Measurements from ENCODE around the gene PDE4B. TPM values are rescaled to one million over a fixed set of nuclear protein-coding genes. Genes with fewer than 3 reads are reported as not detected.
A peak's percentile ranks its signal among the peaks of the same experiment; 100 is the strongest.

PDE4B gene
- total RNA-seq, 4 donors from 2014 or later = 0.08 to 6.7 (median 3.4) TPM

DNA sequence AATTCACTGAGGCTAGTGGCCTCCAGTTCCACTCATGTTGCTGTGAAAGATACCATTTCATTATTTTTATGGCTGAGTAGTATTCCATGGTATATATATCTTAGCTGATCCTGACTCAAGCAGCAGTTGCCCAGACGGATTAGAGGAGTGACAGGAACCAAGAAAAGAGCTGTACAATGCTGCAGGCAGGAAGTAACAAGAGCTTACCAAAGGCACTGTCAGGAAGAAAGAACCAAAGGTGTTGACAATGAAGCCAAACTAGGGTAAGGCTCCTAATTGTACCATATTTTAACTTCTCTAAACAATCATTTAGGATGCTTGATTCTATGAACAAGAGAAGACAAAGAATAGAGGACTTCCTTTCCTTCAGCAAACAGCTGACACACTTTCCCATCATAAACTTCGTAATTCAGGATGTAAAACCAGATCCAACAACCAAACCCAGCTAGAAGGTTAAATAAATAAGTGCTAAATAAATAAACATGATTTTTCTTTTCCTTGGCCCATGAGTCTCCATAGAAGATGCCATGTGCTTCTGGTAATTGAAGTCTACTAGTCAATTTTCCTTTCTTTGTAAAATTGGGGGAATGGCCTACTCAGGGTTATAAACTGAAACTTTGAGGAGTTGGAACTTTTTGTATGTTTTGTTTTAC, 493.0 kb downstream of the PDE4B start:
- Histone ChIP-seq H3K9me3 (no peaks in the 10 kb centered on the region), H3K4me3 (no peak overlapping the region), H3K27me3 (no peaks in the 10 kb centered on the region), H3K4me1 (peaks cover 0 to 32% (median 17%) of the 10 kb centered on the region in 3 donors), H3K27ac (no peak overlapping the region), H3K36me3 (no peaks in the 10 kb centered on the region)
- 19 to 30% methylated on average over 2 of the region's 2 CpGs for WGBS, 2 donors
- DNase-seq = no peak
- intact Hi-C loops (cut with DNase I) = no loop called here
- TF ChIP-seq, protein P1, sequence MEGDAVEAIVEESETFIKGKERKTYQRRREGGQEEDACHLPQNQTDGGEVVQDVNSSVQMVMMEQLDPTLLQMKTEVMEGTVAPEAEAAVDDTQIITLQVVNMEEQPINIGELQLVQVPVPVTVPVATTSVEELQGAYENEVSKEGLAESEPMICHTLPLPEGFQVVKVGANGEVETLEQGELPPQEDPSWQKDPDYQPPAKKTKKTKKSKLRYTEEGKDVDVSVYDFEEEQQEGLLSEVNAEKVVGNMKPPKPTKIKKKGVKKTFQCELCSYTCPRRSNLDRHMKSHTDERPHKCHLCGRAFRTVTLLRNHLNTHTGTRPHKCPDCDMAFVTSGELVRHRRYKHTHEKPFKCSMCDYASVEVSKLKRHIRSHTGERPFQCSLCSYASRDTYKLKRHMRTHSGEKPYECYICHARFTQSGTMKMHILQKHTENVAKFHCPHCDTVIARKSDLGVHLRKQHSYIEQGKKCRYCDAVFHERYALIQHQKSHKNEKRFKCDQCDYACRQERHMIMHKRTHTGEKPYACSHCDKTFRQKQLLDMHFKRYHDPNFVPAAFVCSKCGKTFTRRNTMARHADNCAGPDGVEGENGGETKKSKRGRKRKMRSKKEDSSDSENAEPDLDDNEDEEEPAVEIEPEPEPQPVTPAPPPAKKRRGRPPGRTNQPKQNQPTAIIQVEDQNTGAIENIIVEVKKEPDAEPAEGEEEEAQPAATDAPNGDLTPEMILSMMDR (IDR thresholded peaks at IDR 0.05) = no peak
- no peak for TF ChIP-seq POLR2A (IDR thresholded peaks at IDR 0.05)

DNA sequence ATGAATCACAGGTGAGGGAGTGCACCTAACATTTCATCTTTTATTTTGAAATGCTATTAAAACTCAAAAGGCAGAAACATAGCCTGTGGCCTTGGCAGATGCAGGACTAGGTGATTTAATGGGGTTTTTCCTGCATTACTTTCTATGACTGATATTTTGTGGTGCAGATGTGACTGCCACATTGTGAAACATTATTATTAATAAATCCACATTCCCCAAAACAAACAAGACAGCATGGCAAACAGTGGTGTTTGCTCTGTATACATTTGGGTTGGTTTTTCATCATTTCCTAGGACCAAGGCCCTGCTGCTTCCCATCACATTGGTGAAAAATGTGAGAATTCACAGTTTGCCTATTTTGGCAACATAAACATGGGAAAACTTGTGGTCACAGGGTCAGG, 493.6 kb downstream of the PDE4B start:
- H3K4me1 ChIP-seq = peaks cover 0 to 32% (median 17%) of the 10 kb centered on the region in 3 donors
- intact Hi-C loops (cut with DNase I) = no loop called here
- H3K36me3 ChIP-seq = no peaks in the 10 kb centered on the region
- H3K27ac ChIP-seq = peak overlapping the region in 1 of 4 donors; percentile 9
- no peak overlapping the region for H3K4me3 ChIP-seq
- no peak for DNase-seq
- H3K27me3 ChIP-seq = no peaks in the 10 kb centered on the region
- no peak for TF ChIP-seq POLR2A (IDR thresholded peaks at IDR 0.05)
- TF ChIP-seq, protein P1 (IDR thresholded peaks at IDR 0.05) = no peak
- no peaks in the 10 kb centered on the region for H3K9me3 ChIP-seq

DNA sequence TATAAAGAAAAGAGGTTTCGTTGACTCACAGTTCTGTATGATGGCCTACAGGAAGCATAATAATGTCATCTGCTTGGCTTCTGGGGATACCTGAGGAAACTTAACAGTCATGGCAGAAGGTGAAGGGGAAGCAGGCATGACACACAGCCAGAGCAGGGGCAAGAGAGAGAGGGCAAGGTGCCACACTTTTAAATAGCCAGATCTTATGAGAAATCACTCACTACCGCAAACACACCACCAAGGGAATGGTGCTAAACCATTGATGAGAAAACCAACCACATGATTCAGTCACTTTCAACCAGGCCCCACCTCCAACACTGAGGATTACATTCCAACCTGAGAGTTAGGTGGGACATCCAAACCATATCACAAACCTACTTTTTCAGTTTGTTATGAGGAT, 495.4 kb downstream of the PDE4B start:
- intact Hi-C loops (cut with DNase I) = no loop called here

DNA sequence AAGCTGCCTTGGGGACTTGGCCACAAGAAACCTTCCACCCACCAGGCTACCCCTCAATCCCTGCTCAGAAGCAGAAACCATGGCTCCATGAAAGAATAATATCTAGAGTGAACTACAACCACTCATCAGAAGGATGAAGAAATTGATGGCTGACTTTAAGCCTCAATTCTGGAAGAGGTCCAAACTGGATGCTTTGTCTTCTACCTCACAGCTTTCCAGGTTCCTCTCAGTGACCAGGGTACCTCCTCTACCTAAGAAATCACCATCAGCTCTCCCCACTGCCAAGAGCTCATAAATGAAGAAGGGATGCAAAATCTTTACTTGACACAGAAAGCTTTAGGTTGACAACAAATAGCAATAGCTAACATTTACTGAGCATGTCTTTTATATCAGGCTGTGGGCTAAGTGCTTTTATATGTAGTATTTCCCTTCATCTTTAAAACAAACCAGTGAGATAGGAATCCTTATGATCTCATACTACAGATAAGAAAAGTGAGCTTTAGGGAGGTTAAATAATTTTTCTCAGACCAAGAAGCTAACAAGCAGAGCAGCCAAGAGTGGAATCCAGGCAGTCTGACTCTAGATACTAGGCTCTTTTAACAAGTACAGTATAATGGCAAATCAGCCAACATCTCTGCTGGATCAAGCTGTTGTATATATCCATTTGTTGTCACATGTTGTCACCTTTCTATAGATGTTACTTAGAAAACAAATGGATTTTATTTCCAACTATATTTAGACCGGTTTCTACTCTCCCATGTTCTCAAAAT, 498.3 kb downstream of the PDE4B start:
- H3K4me3 ChIP-seq = no peak overlapping the region
- peaks cover 0 to 19% (median 15%) of the 10 kb centered on the region in 3 donors for H3K4me1 ChIP-seq
- WGBS, 2 donors = 53 to 68% methylated on average over 1 of the region's 1 CpG
- intact Hi-C loops (cut with DNase I) = no loop called here
- H3K9me3 ChIP-seq = no peaks in the 10 kb centered on the region
- H3K27ac ChIP-seq = no peak overlapping the region
- no peaks in the 10 kb centered on the region for H3K27me3 ChIP-seq
- TF ChIP-seq, protein P1 (IDR thresholded peaks at IDR 0.05) = no peak
- no peak for TF ChIP-seq POLR2A (IDR thresholded peaks at IDR 0.05)
- no peaks in the 10 kb centered on the region for H3K36me3 ChIP-seq
- no peak for DNase-seq

More for the DNA sequence above, 495.4 kb downstream of the PDE4B start:
- Histone ChIP-seq H3K4me3 (no peak overlapping the region), H3K9me3 (no peaks in the 10 kb centered on the region), H3K27me3 (no peaks in the 10 kb centered on the region), H3K4me1 (peaks cover 0 to 19% (median 8%) of the 10 kb centered on the region in 3 donors), H3K36me3 (no peaks in the 10 kb centered on the region), H3K27ac (no peak overlapping the region)
- no peak for DNase-seq
- 63 to 90% methylated on average over 2 of the region's 2 CpGs for WGBS, 2 donors
- TF ChIP-seq, protein P1 (IDR thresholded peaks at IDR 0.05) = no peak
- TF ChIP-seq POLR2A (IDR thresholded peaks at IDR 0.05) = no peak

DNA sequence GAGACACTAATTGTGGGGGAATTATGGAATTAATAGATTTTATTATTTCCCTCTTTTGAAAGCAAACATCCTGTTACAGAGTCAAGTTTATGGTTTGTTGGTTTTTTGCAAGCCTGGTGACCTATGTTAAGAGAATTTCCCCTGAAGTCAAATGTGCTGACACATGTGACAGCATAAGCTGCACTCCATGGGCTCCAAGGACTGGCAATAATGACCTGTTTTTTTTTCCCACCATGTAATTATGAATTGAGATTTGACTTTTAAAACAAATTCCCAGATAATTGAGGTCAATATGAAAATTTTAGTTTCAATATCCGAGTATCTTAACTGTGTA, 498.8 kb downstream of the PDE4B start:
- TF ChIP-seq POLR2A (IDR thresholded peaks at IDR 0.05) = no peak
- TF ChIP-seq, protein P1 (IDR thresholded peaks at IDR 0.05) = no peak
- no peaks in the 10 kb centered on the region for H3K9me3 ChIP-seq
- no peaks in the 10 kb centered on the region for H3K27me3 ChIP-seq
- intact Hi-C loops (cut with DNase I) = no loop called here
- H3K4me3 ChIP-seq = no peak overlapping the region
- H3K4me1 ChIP-seq = peaks cover 0 to 14% (median 14%) of the 10 kb centered on the region in 3 donors
- H3K36me3 ChIP-seq = no peaks in the 10 kb centered on the region
- no peak overlapping the region for H3K27ac ChIP-seq
- WGBS, 2 donors = 62 to 73% methylated on average over 1 of the region's 1 CpG
- no peak for DNase-seq

Data from esophagus squamous epithelium (tissue), 5 donors.